Lung (tissue), 12 donors: Measurements from ENCODE around the gene VSIG10L2. TPM values are rescaled to one million over a fixed set of nuclear protein-coding genes. Genes with fewer than 3 reads are reported as not detected.

Experiments used
- ATAC-seq: fragments of 200-7000 bp; cut with Tn5 transposase; one replicate; pipeline ENCODE4 v1.9.1; 2020; ENCODE audit warnings: moderate number of reproducible peaks; ENCODE audit not compliant: insufficient read depth, low FRiP score
- DNase-seq, 3 donors: peaks; one replicate each; pipeline ENCODE4 v3.0.0-alpha.2; 2013 to 2017
- H3K27ac ChIP-seq, 2 donors: one replicate each; pipeline ENCODE4 v1.5.1; 2013; ENCODE audit warnings: mild to moderate bottlenecking in 2 of 2, moderate library complexity in 2 of 2, control low read depth in 1 of 2, inconsistent platforms in 1 of 2, low read depth in 1 of 2, low read length in 1 of 2
- H3K27me3 ChIP-seq, 3 donors: one replicate each; pipeline ENCODE4 v1.5.1; 2013; ENCODE audit warnings: low read length in 2 of 3; ENCODE audit not compliant: control insufficient read depth in 3 of 3, insufficient read depth in 3 of 3
- H3K36me3 ChIP-seq, 4 donors: one replicate each; pipeline ENCODE4 v1.5.1; 2013; ENCODE audit warnings: low read length in 4 of 4, mild to moderate bottlenecking in 1 of 4, moderate library complexity in 1 of 4; ENCODE audit not compliant: control insufficient read depth in 4 of 4, insufficient read depth in 4 of 4
- H3K4me1 ChIP-seq, 5 donors: one replicate each; pipeline ENCODE4 v1.5.1; 2013; ENCODE audit warnings: low read length in 5 of 5, mild to moderate bottlenecking in 2 of 5, moderate library complexity in 1 of 5; ENCODE audit not compliant: control insufficient read depth in 5 of 5, insufficient read depth in 5 of 5
- H3K4me3 ChIP-seq: one replicate; pipeline ENCODE4 v1.5.1; 2013; ENCODE audit warnings: mild to moderate bottlenecking, control low read depth, moderate library complexity
- H3K9ac ChIP-seq, 2 donors: one replicate each; pipeline ENCODE4 v1.5.1; 2013; ENCODE audit warnings: low read length in 2 of 2, control low read depth in 1 of 2; ENCODE audit not compliant: insufficient read depth in 1 of 2
- H3K9me3 ChIP-seq, 4 donors: one replicate each; pipeline ENCODE4 v1.5.1; 2013; ENCODE audit warnings: low read length in 3 of 4, mild to moderate bottlenecking in 1 of 4, moderate library complexity in 1 of 4; ENCODE audit not compliant: control insufficient read depth in 4 of 4, insufficient read depth in 3 of 4
- WGBS, 2 donors: extraction: QIAGEN DNeasy Blood & Tissue Kit; methylation state at CpG; one replicate each; pipeline ENCODE4 v1.1.7; 2013; 5-methylcytosine and 5-hydroxymethylcytosine counted together
- polyA plus RNA-seq, 2 donors: library from polyadenylated mRNA; stranded (reverse); fragments of 200-250 nt; gene quantifications; one replicate each; pipeline ENCODE4 v1.2.1, GENCODE V29; 2013
- total RNA-seq, 2 donors: library from RNA; depleted of rRNA in 1 of 2; stranded (reverse); fragments of >200 nt in 1 of 2; gene quantifications; one replicate each; pipeline ENCODE4 v1.2.1, GENCODE V29; 2014 to 2021
- TF ChIP-seq, protein P1 (sequence below): IDR thresholded peaks from 2 replicates; pipeline ENCODE4 v1.5.1; 2012; ENCODE audit warnings: mild to moderate bottlenecking; ENCODE audit errors: control extremely low read depth, extremely low read depth
- donor health status: control.
- donor health status: control.
- donor health status: Bipolar disorder and iron deficiency.
- donor health status: healthy.
- donor health status: DM: yes; HTN: yes; CAD: no.

Gene VSIG10L2
- total and polyA plus RNA-seq, 4 donors: 0.18 to 0.43 (median 0.30) TPM

- Histone ChIP-seq H3K36me3 (no peaks in the 10 kb centered on the region), H3K27me3 (peaks cover 0 to 8% (median 0%) of the 10 kb centered on the region in 3 donors), H3K27ac (no peak overlapping the region), H3K4me3 (no peak overlapping the region), H3K9me3 (no peaks in the 10 kb centered on the region), H3K4me1 (no peaks in the 10 kb centered on the region), H3K9ac (no peak overlapping the region)
- 77 to 85% methylated on average over 13 of the region's 13 CpGs for WGBS, 2 donors
- DNase-seq (no peak), ATAC-seq (no peak)
- TF ChIP-seq, protein P1, sequence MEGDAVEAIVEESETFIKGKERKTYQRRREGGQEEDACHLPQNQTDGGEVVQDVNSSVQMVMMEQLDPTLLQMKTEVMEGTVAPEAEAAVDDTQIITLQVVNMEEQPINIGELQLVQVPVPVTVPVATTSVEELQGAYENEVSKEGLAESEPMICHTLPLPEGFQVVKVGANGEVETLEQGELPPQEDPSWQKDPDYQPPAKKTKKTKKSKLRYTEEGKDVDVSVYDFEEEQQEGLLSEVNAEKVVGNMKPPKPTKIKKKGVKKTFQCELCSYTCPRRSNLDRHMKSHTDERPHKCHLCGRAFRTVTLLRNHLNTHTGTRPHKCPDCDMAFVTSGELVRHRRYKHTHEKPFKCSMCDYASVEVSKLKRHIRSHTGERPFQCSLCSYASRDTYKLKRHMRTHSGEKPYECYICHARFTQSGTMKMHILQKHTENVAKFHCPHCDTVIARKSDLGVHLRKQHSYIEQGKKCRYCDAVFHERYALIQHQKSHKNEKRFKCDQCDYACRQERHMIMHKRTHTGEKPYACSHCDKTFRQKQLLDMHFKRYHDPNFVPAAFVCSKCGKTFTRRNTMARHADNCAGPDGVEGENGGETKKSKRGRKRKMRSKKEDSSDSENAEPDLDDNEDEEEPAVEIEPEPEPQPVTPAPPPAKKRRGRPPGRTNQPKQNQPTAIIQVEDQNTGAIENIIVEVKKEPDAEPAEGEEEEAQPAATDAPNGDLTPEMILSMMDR: no peak
Measured at GRCh38 chr11:125944350-125945010, 1.4 kb upstream of the VSIG10L2 start.

- H3K27me3 ChIP-seq: peaks cover 0 to 8% (median 0%) of the 10 kb centered on the region in 3 donors
- no peak overlapping the region for H3K27ac ChIP-seq
- H3K4me3 ChIP-seq: no peak overlapping the region
- no peak for ATAC-seq
- 71 to 72% methylated on average over 15 of the region's 15 CpGs for WGBS, 2 donors
- TF ChIP-seq, protein P1: no peak
- no peak for DNase-seq
- H3K36me3 ChIP-seq: no peaks in the 10 kb centered on the region
- no peaks in the 10 kb centered on the region for H3K9me3 ChIP-seq
- no peak overlapping the region for H3K9ac ChIP-seq
- no peaks in the 10 kb centered on the region for H3K4me1 ChIP-seq
Measured at GRCh38 chr11:125945011-125945796, 640 bp upstream of the VSIG10L2 start.

DNA sequence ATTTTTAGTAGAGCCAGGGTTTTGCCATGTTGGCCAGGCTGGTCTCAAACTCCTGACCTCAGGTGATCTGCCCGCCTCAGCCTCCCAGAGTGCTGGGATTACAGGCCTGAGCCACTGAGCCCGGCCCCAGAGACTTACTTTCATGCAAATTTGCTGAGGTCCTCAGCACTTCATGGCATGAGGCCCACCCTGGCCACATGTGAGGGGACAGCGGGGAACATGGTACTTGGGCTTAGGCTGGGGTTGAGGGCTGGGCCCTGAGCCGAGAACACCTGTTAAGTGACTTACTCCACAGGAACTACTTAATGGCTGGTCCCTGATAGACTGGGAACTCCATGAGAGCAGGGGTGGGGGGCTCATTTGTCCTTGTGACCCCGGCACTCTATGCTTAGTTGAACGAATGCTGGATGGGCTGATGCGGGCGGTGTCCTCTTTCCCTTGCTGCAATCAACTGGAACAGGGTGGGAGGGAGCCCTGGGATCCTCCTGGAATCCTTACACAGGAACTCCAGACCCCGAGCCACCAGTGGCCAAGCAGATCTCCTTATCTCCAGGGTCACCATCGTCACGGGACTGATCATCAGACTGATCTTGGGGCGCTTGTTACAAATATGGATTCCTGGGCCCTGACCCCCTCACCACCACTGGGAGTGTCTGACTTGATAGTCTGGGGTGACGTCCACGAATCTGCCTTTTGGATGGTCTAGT lies 1.0 kb downstream of the VSIG10L2 start:
- Histone ChIP-seq H3K27me3 (peaks cover 0 to 4% (median 0%) of the 10 kb centered on the region in 3 donors), H3K4me1 (peaks cover 3 to 14% (median 3%) of the 10 kb centered on the region in 5 donors), H3K9me3 (no peaks in the 10 kb centered on the region), H3K36me3 (no peaks in the 10 kb centered on the region), H3K9ac (no peak overlapping the region), H3K4me3 (no peak overlapping the region), H3K27ac (no peak overlapping the region)
- WGBS, 2 donors: 91 to 92% methylated on average over 14 of the region's 14 CpGs
- ATAC-seq (no peak), DNase-seq (no peak)
- TF ChIP-seq, protein P1: no peak
